Hematopoietic multipotent progenitor cell (in vitro differentiated cells): ENCODE data around the gene CENPT. TPM values are rescaled to one million over a fixed set of nuclear protein-coding genes. Genes with fewer than 3 reads are reported as not detected.

ENCODE experiments used
- DNase-seq, 3 donors: peaks; one replicate each; pipeline ENCODE4 v3.0.0-alpha.2; 2011 to 2015; ENCODE audit warnings: low read depth in 2 of 3, low spot score in 2 of 3
- small RNA-seq: library from RNA; depleted of rRNA; stranded (forward); fragments of <200 nt; gene quantifications from one replicate; pipeline ENCODE3, GENCODE V24; 2012
- total RNA-seq: library from RNA; depleted of rRNA; stranded (reverse); fragments of >200 nt; gene quantifications from one replicate; pipeline ENCODE4 v1.2.3, GENCODE V29; 2012

The CENPT gene
- total RNA-seq, 1 donor = 40.9 TPM

DNA sequence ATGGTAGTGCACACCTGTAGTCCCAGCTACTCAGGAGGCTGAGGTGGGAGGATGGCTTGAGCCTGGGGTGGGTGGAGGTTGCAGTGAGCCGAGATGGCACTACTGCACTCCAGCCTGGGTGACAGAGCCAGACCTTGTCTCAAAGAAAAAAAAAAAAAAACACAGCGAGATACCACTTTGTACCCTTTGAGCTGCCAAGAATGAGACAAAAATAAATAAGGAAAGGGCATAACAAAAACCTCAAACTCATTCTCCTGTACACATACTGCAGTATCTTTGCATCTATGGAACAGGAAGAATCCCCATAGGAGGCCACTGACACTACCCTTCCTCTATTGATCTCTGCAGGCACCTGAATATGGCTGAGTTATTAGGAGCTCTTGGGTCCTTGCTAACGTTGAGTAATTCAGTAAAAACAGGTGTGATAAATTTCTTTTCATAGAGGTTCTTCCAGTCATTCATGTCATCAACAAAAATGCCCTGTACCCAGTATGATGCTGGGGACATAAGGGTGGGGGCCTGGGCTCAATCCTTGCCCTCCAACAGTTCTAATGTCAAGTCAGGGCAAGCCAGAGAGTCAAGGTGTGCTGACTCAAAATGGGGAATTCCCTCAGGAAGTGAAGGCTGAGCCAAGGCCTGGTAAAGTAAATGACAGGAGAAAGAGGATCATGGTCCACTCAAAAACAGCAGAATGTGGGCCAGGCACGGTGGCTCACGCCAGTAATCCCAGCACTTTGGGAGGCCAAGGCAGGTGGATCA lies 68.1 kb downstream of the CENPT start:
- no peak for DNase-seq

Small RNA genes lying within 50 kb of the gene (small RNA-seq; reads per million reads assigned to genes)
- gene AC040162.2 = not detected
- not detected for gene NRN1L

Other genes starting within 250 kb of the CENPT start
- gene CARMIL2, start 202.5 kb downstream of the CENPT start, total RNA-seq = 46.6 TPM
- 48.7 TPM for gene ACD, start 187.4 kb downstream of the CENPT start, total RNA-seq
- gene PARD6A, start 186.7 kb downstream of the CENPT start, total RNA-seq = 10.0 TPM
- 20.7 TPM for gene ENKD1, start 180.9 kb downstream of the CENPT start, total RNA-seq
- gene C16orf86, start 180.9 kb downstream of the CENPT start, total RNA-seq = 15.9 TPM
- gene GFOD2, start 128.4 kb downstream of the CENPT start, total RNA-seq = 26.7 TPM
- gene RANBP10, start 41.1 kb downstream of the CENPT start, total RNA-seq = 13.7 TPM
- gene TSNAXIP1, start 40.8 kb downstream of the CENPT start, total RNA-seq = 0.54 TPM
- 71.6 TPM for gene THAP11, start 5.4 kb downstream of the CENPT start, total RNA-seq
- 146 TPM for gene NUTF2, start 760 bp downstream of the CENPT start, total RNA-seq
- 112 TPM for gene EDC4, start 25.4 kb upstream of the CENPT start, total RNA-seq
- gene NRN1L, start 37.2 kb upstream of the CENPT start, total RNA-seq = 0.27 TPM
- gene PSKH1, start 45.6 kb upstream of the CENPT start, total RNA-seq = 37.4 TPM
- 2.2 TPM for gene CTRL, start 84.2 kb upstream of the CENPT start, total RNA-seq
- 281 TPM for gene PSMB10, start 89.2 kb upstream of the CENPT start, total RNA-seq
- gene LCAT, start 96.4 kb upstream of the CENPT start, total RNA-seq = 3.5 TPM
- 28.0 TPM for gene SLC12A4, start 120.9 kb upstream of the CENPT start, total RNA-seq
- 10.5 TPM for gene DPEP3, start 132.8 kb upstream of the CENPT start, total RNA-seq
- gene DPEP2, start 151.8 kb upstream of the CENPT start, total RNA-seq = 55.2 TPM
- under 0.01 TPM for gene DPEP2NB, start 168.2 kb upstream of the CENPT start, total RNA-seq
- 32.6 TPM for gene DDX28, start 175.5 kb upstream of the CENPT start, total RNA-seq
- gene DUS2, start 175.6 kb upstream of the CENPT start, total RNA-seq = 15.1 TPM
- gene NFATC3, start 237.7 kb upstream of the CENPT start, total RNA-seq = 52.2 TPM